ENCODE measurements around the gene JAML. TPM values are rescaled to one million over a fixed set of nuclear protein-coding genes. Genes with fewer than 3 reads are reported as not detected.

JAML gene
- total and polyA plus RNA-seq, 2 of the 4 experiments (the other 2 are of a cell fraction), result not detected

DNA sequence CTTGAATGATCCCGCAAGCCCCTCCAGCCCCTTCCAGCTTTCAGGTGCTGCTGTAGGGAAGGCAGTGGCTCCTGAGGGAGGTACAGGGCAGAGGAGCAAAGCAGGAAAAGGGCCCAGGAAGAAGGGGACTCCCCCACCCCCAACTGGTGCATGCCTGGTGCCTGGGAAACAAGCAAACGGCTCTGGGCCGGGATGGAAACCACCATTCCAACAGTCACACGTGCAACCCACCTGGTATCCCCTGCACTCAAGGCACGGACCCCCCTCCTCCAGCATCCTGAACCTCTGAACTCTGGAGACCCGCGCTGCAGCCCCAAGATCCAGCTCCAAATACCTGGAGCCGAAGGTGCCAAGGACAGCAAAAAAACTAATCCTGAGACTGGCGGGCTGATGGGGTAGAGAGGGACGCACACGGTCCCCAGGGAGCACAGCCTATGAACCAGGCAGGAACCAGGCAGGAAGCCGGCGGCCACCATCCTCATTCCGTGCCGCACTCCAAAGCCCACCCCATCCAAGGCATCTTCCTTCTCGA lies 72.7 kb downstream of the JAML start:
- Histone ChIP-seq H3K23ac (ENCODE audit: low read depth, low read length) (no peak overlapping the region), H4K20me1 (ENCODE audit: insufficient read depth, low read length) (no peaks in the 10 kb centered on the region), H2AK5ac (ENCODE audit: low read depth, low read length) (no peak overlapping the region), H3K4ac (ENCODE audit: low read depth, low read length) (no peak overlapping the region), H3K36me3 (ENCODE audit: control insufficient read depth, insufficient read depth, low read length) (no peaks in the 10 kb centered on the region), H3K9me1 (ENCODE audit: insufficient read depth, low read length) (no peaks in the 10 kb centered on the region), H2BK20ac (ENCODE audit: low read depth, low read length) (no peak overlapping the region), H2BK15ac (ENCODE audit: low read depth, low read length) (no peak overlapping the region), H2BK5ac (ENCODE audit: low read depth, low read length, poor library complexity, severe bottlenecking) (no peak overlapping the region), H3K9me3 (ENCODE audit: control insufficient read depth, insufficient read depth, low read length) (no peaks in the 10 kb centered on the region), H2BK120ac (ENCODE audit: low read depth, low read length) (no peak overlapping the region), H2AK9ac (replicated peaks; ENCODE audit: low read depth, low read length, poor library complexity) (no peak overlapping the region), H4K5ac (ENCODE audit: low read depth, low read length) (no peak overlapping the region), H3K27ac (ENCODE audit: insufficient read depth, low read length) (no peak overlapping the region), H3K4me3 (ENCODE audit: insufficient read depth, low read depth, low read length) (peak overlapping the region; percentile 39), H3K18ac (ENCODE audit: low read depth, low read length) (no peak overlapping the region), H3K56ac (ENCODE audit: extremely low read depth, insufficient read depth, low read length) (no peak overlapping the region), H4K8ac (ENCODE audit: low read depth in 2 of 2, low read length in 2 of 2) (no peak overlapping the region), H3K14ac (replicated peaks; ENCODE audit: low read depth, low read length) (no peak overlapping the region), H2AFZ (replicated peaks; ENCODE audit: low read length, poor library complexity) (peak overlapping the region; percentile 78), H3K9ac (ENCODE audit: low read depth, low read length) (0 out of 2 replicates have a peak overlapping the region, but pooled peaks have one; percentile 12), H3K4me2 (ENCODE audit: low read depth, low read length) (peak overlapping the region; percentile 93; the same call in 1 of the 2 replicates), H3K79me1 (ENCODE audit: low read depth in 1 of 2, low read length in 2 of 2) (no peaks in the 10 kb centered on the region), H3K27me3 (ENCODE audit: control insufficient read depth, insufficient read depth, low read length) (peaks cover 74% of the 10 kb centered on the region), H4K91ac (ENCODE audit: insufficient read depth, low read depth, low read length) (no peak overlapping the region), H3K4me1 (ENCODE audit: control insufficient read depth, insufficient read depth, low read length) (no peaks in the 10 kb centered on the region; the same call in 1 of the 2 replicates)
- ChIA-PET CTCF (no interaction called here), POLR2A (ENCODE audit: unreplicated experiment) (interaction anchor here (0.6 kb wide), 1 partner anchor 480 kb away, joined by 13 read pairs; no protein-coding TSS in a partner anchor)
- dilution Hi-C loops (cut with HindIII; ENCODE audit: low sequenced_read_pairs, unreplicated experiment), result no loop called here
- no peak for DNase-seq
- WGBS, 2 experiments (ENCODE audit: extremely low coverage in 2 of 2, insufficient read length in 1 of 2), result no CpG with 5 or more reads among the region's 16 CpGs
- no TSS peak for BruUV-seq (replicated peaks)
- ATAC-seq (ENCODE audit: low read depth), result no peak
- TF ChIP-seq BHLHE40 (IDR thresholded peaks at IDR 0.05; ENCODE audit: low read depth, low read length) (no peak), CEBPB (IDR thresholded peaks at IDR 0.05; ENCODE audit: low read depth, low read length) (no peak), MAZ (IDR thresholded peaks at IDR 0.05; ENCODE audit: borderline replicate concordance, low read depth, low read length) (no peak), MAFK (IDR thresholded peaks at IDR 0.05; ENCODE audit: low read depth, low read length) (no peak), MXI1 (IDR thresholded peaks at IDR 0.05; ENCODE audit: borderline replicate concordance, low read depth, low read length) (no peak), SMC3 (IDR thresholded peaks at IDR 0.05; ENCODE audit: low read depth, low read length) (no peak), RCOR1 (IDR thresholded peaks at IDR 0.05; ENCODE audit: insufficient replicate concordance, low read length) (no peak), RAD21 (IDR thresholded peaks at IDR 0.05; ENCODE audit: low read length) (no peak), CHD1 (IDR thresholded peaks at IDR 0.05; ENCODE audit: low read depth, low read length) (no peak), FOS (IDR thresholded peaks at IDR 0.05; ENCODE audit: low read depth, low read length) (no peak), NFE2L2 (IDR thresholded peaks at IDR 0.05; ENCODE audit: low read depth, low read length) (no peak)
- TF ChIP-seq, protein P1, sequence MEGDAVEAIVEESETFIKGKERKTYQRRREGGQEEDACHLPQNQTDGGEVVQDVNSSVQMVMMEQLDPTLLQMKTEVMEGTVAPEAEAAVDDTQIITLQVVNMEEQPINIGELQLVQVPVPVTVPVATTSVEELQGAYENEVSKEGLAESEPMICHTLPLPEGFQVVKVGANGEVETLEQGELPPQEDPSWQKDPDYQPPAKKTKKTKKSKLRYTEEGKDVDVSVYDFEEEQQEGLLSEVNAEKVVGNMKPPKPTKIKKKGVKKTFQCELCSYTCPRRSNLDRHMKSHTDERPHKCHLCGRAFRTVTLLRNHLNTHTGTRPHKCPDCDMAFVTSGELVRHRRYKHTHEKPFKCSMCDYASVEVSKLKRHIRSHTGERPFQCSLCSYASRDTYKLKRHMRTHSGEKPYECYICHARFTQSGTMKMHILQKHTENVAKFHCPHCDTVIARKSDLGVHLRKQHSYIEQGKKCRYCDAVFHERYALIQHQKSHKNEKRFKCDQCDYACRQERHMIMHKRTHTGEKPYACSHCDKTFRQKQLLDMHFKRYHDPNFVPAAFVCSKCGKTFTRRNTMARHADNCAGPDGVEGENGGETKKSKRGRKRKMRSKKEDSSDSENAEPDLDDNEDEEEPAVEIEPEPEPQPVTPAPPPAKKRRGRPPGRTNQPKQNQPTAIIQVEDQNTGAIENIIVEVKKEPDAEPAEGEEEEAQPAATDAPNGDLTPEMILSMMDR (conservative IDR thresholded peaks at IDR 0.05; ENCODE audit: low read depth, low read length), result no peak
- TF ChIP-seq, protein P2, sequence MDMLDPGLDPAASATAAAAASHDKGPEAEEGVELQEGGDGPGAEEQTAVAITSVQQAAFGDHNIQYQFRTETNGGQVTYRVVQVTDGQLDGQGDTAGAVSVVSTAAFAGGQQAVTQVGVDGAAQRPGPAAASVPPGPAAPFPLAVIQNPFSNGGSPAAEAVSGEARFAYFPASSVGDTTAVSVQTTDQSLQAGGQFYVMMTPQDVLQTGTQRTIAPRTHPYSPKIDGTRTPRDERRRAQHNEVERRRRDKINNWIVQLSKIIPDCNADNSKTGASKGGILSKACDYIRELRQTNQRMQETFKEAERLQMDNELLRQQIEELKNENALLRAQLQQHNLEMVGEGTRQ (IDR thresholded peaks at IDR 0.05; ENCODE audit: low read depth, low read length), result no peak
- in situ Hi-C loops (cut with MboI; ENCODE audit: low sequenced_read_pairs), result no loop called here
- intact Hi-C loops (cut with micrococcal nuclease), result no loop called here
